Peyer's patch (tissue), 4 donors: ENCODE data around the gene ADAM21. TPM values are rescaled to one million over a fixed set of nuclear protein-coding genes. Genes with fewer than 3 reads are reported as not detected.
"Not testable (repeated sequence)": the region's sequence is repeated elsewhere in the genome, so short reads cannot be mapped to it uniquely, and the experiment has no call there.

ENCODE experiments used
- DNase-seq, 3 donors: peaks; one replicate each; pipeline ENCODE4 v3.0.0-alpha.2; 2017 to 2019
- H3K27ac ChIP-seq, 4 donors: fragments of 200-600 bp; sonication (generic); one replicate each; pipeline ENCODE4 v1.5.1; 2016 to 2019
- H3K27me3 ChIP-seq, 2 donors: fragments of 200-600 bp; sonication (generic); one replicate each; pipeline ENCODE4 v1.5.1; 2019
- H3K36me3 ChIP-seq, 3 donors: fragments of 200-600 bp; sonication (generic); one replicate each; pipeline ENCODE4 v1.5.1; 2016 to 2019
- H3K4me1 ChIP-seq, 4 donors: fragments of 200-600 bp; sonication (generic); one replicate each; pipeline ENCODE4 v1.5.1; 2016 to 2019
- H3K4me3 ChIP-seq, 4 donors: fragments of 200-600 bp; sonication (generic); 1 replicate in 3 of 4; 2 replicates in 1 of 4; pipeline ENCODE4 v1.5.1; 2016 to 2019; ENCODE audit warnings: mild to moderate bottlenecking in 1 of 4
- H3K9me3 ChIP-seq, 4 donors: fragments of 200-600 bp; sonication (generic); one replicate each; pipeline ENCODE4 v1.5.1; 2016 to 2019; ENCODE audit warnings: mild to moderate bottlenecking in 1 of 4
- POLR2A ChIP-seq, 2 donors: fragments of 450-650 bp; IDR thresholded peaks; one replicate each; pipeline ENCODE4 v1.5.1; 2017; ENCODE audit warnings: antibody characterized with exemption in 2 of 2, mild to moderate bottlenecking in 2 of 2, moderate library complexity in 2 of 2
- total RNA-seq, 4 donors: library from RNA; depleted of rRNA; stranded (reverse); fragments of >200 nt; gene quantifications; one replicate each; pipeline ENCODE4 v1.1.0, GENCODE V29; 2016
- TF ChIP-seq, protein P1 (sequence below), 6 experiments: fragments of 450-650 bp in 4 of 6; fragments of 200-600 bp in 2 of 6; sonication (generic) in 1 of 6; IDR thresholded peaks; one replicate each; pipeline ENCODE4 v1.5.1; 2017 to 2019; ENCODE audit warnings: antibody characterized with exemption in 6 of 6, mild to moderate bottlenecking in 3 of 6, moderate library complexity in 1 of 6

ADAM21 gene
- total RNA-seq, 4 donors from 2014 or later = not detected

DNA sequence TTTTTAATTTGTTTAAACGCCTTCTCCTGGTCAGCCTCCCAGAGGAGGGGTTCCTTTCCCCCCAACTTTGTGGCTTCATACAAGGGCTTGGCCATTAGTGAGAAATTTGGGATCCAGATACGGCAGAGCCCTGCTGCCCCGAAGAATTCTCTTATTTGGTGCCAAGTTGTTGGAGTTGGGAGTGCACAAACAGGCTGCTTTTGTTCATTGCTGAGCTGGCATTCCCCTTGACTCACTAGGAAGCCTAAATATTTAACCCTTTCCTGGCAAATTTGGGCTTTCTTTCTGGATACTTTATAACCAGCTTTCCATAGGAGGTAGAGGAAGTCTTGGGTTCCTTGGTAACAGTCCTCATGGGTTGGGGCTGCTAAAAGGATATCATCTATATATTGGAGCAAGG is 10.3 kb upstream of the ADAM21 start:
- Histone ChIP-seq H3K27ac (no peak overlapping the region), H3K36me3 (no peaks in the 10 kb centered on the region), H3K9me3 (peaks cover 0 to 25% (median 11%) of the 10 kb centered on the region in 4 donors), H3K4me1 (no peaks in the 10 kb centered on the region), H3K27me3 (no peaks in the 10 kb centered on the region), H3K4me3 (no peak overlapping the region)
- no peak for DNase-seq
- TF ChIP-seq, protein P1, sequence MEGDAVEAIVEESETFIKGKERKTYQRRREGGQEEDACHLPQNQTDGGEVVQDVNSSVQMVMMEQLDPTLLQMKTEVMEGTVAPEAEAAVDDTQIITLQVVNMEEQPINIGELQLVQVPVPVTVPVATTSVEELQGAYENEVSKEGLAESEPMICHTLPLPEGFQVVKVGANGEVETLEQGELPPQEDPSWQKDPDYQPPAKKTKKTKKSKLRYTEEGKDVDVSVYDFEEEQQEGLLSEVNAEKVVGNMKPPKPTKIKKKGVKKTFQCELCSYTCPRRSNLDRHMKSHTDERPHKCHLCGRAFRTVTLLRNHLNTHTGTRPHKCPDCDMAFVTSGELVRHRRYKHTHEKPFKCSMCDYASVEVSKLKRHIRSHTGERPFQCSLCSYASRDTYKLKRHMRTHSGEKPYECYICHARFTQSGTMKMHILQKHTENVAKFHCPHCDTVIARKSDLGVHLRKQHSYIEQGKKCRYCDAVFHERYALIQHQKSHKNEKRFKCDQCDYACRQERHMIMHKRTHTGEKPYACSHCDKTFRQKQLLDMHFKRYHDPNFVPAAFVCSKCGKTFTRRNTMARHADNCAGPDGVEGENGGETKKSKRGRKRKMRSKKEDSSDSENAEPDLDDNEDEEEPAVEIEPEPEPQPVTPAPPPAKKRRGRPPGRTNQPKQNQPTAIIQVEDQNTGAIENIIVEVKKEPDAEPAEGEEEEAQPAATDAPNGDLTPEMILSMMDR (IDR thresholded peaks at IDR 0.05) = no peak
- no peak for TF ChIP-seq POLR2A (IDR thresholded peaks at IDR 0.05)

DNA sequence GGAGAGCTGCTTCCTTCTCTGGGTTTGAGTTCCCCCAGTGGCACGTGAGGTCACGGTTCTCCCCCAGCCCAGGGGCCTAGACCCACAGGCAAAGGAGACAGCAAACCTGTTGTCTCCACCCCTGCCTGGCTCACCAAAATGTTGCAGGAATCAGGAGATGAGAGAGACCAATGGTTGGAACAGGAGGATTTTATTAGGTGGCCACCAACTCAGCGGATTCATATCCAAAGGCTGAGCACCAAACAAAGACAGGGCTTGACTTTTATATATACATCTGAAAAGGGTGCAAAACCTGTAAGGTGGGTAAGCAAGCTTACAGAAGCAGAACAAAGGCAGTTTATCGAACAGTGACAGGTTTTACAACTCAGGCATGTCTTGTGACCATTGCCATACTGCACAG is 9.2 kb upstream of the ADAM21 start:
- DNase-seq = no peak
- no peaks in the 10 kb centered on the region for H3K36me3 ChIP-seq
- H3K9me3 ChIP-seq = peaks cover 0 to 25% (median 6%) of the 10 kb centered on the region in 4 donors
- no peaks in the 10 kb centered on the region for H3K27me3 ChIP-seq
- TF ChIP-seq POLR2A (IDR thresholded peaks at IDR 0.05) = no peak
- TF ChIP-seq, protein P1 (IDR thresholded peaks at IDR 0.05) = no peak
- H3K27ac ChIP-seq = no peak overlapping the region
- no peak overlapping the region for H3K4me3 ChIP-seq
- H3K4me1 ChIP-seq = no peaks in the 10 kb centered on the region

DNA sequence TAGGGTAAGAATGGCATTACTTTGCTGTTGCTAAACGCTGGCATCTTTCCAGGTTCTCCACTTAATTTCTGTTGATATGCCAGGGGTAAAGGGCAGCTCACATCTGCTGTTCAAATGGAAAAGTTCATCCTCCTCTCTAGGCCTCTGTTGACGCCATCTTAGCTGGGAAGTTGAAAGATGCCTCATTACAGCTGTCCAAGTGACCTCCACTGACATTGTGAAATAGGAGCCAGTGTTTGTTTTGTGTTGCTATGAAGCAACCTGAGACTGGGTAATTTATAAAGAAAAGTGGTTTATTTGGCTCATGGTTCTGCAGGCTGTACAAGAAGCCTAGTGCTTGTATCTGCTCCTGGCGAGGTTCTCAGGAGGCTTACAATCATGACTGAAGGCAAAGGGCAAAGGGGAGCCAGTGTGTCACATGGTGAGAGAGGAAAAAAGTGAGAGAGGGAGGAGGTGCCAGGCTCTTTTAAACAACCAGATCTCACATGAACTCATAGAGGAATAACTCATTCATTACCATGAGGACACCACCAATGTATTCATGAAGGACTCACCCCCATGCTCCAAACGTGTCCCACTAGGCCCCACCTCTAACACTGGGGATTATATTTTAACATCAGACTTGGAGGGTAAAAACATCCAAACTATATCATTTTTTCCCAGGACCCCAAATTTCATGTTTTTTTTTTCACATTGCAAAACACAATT is 3.2 kb upstream of the ADAM21 start:
- Histone ChIP-seq H3K4me3 (no peak overlapping the region), H3K9me3 (no peaks in the 10 kb centered on the region), H3K27me3 (no peaks in the 10 kb centered on the region), H3K4me1 (no peaks in the 10 kb centered on the region), H3K36me3 (no peaks in the 10 kb centered on the region), H3K27ac (no peak overlapping the region)
- TF ChIP-seq POLR2A (IDR thresholded peaks at IDR 0.05) = no peak
- TF ChIP-seq, protein P1 (IDR thresholded peaks at IDR 0.05) = no peak
- DNase-seq = no peak

DNA sequence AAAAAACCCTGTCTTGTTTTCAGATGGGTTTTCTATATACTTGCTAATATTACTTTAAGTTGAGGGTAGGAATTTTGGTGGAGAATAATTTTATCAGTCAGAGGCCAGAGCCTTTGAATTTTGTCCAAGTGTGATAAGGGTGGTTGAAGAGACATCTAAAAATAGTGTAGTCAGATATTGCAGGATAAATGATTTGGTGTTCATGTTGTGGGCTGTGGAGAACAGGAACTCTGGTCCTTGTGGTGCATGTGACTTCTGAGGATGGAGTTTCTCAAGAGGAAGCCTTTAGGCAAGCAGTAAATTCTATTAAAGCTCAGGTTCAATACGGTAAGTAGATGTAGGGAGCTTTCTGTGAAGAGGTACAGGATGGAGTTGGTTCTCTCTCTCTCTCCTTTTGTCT is 2.8 kb downstream of the ADAM21 start:
- DNase-seq = no peak
- TF ChIP-seq, protein P1 (IDR thresholded peaks at IDR 0.05) = no peak
- TF ChIP-seq POLR2A (IDR thresholded peaks at IDR 0.05) = no peak
- Histone ChIP-seq H3K27ac (no peak overlapping the region), H3K4me3 (no peak overlapping the region), H3K36me3 (no peaks in the 10 kb centered on the region), H3K27me3 (no peaks in the 10 kb centered on the region), H3K9me3 (no peaks in the 10 kb centered on the region), H3K4me1 (no peaks in the 10 kb centered on the region)

DNA sequence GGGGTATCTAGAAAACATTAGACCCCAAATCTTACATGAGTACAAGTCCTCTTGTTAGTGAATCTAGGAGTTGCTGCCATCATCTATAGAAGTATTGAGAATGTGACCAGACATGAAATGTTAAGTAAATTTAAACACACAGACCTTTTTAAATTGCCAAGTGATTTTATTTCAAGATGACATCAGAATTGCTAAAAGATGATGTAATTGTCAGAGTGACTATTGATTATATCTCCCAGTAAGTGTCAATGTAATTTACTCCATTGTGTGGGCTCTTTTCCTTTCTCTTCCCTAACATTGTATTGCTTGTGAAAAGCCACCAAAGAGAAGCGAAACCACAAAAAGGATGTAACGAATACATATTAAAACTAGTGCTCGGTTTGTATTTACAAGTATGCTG is 16.8 kb downstream of the ADAM21 start:
- Histone ChIP-seq H3K36me3 (no peaks in the 10 kb centered on the region), H3K9me3 (no peaks in the 10 kb centered on the region), H3K4me1 (no peaks in the 10 kb centered on the region), H3K4me3 (no peak overlapping the region), H3K27ac (no peak overlapping the region), H3K27me3 (no peaks in the 10 kb centered on the region)
- TF ChIP-seq, protein P1 (IDR thresholded peaks at IDR 0.05) = no peak
- TF ChIP-seq POLR2A (IDR thresholded peaks at IDR 0.05) = no peak
- DNase-seq = no peak

DNA sequence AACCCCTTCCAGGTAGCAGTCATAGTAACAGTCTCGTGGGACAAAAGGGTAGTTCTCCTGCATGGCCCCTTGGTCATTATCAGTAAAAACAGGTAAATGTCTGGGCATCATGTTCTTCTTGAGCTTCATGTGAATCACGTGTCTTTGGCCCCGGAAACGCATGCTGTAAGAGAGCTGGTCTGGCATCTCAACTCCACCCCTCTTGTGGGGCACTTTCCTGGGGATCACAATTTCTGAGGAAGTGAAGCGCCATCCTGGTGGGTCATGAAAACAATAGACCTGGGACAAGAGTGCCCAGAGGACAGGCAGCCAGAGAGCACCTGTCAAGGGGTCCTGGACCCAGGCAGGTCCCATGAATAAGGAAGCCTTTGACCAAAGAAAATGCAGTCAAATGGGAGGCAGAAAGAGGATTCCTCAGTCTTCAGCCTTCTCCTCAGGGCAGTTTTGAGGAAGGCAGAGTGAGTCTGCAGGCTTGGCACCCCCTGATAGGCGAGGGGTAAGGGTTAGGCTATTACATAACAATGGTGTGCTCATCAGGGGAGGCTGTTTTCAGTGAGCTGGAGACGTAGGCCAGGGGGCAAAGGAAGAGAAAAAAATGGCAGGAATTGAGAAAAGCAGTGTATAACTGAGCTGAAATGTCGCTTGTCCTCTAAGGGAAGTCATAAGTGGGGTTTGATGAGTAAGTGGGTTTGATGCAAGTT is 19.0 kb downstream of the ADAM21 start:
- H3K4me1 ChIP-seq = not testable (repeated sequence)

More for the DNA sequence above, 19.0 kb downstream of the ADAM21 start:
- H3K36me3 ChIP-seq, H3K9me3 ChIP-seq, H3K27me3 ChIP-seq, H3K27ac ChIP-seq, DNase-seq, H3K4me3 ChIP-seq: not testable (repeated sequence)
